GM23338 (cell line): ENCODE results near the gene B3GNT9. TPM values are rescaled to one million over a fixed set of nuclear protein-coding genes. Genes with fewer than 3 reads are reported as not detected.

Source experiments
- ATAC-seq: fragments of 200-7000 bp; cut with Tn5 transposase; 3 replicates; pipeline ENCODE4 v1.9.1; 2020
- DNase-seq: peaks from one replicate; pipeline ENCODE4 v3.0.0-alpha.2; 2015; ENCODE audit warnings: low spot score
- H2AFZ ChIP-seq: fragments of 200-600 bp; sonication (generic); 2 replicates; pipeline ENCODE4 v1.8.0; 2016; ENCODE audit warnings: antibody characterized with exemption, mild to moderate bottlenecking, moderate library complexity
- H3F3A ChIP-seq: fragments of 200-600 bp; sonication (generic); replicated peaks from 2 replicates; pipeline ENCODE4 v1.8.0; 2017; ENCODE audit warnings: antibody characterized with exemption, mixed run types, low read depth
- H3K27ac ChIP-seq: fragments of 200-600 bp; sonication (generic); 2 replicates; pipeline ENCODE4 v1.6.1; 2016; ENCODE audit warnings: low read depth
- H3K27me3 ChIP-seq: fragments of 200-600 bp; sonication (generic); 2 replicates; pipeline ENCODE4 v1.8.0; 2016; ENCODE audit warnings: mild to moderate bottlenecking, mixed run types, moderate library complexity; ENCODE audit not compliant: insufficient read depth
- H3K36me3 ChIP-seq: fragments of 200-600 bp; sonication (generic); 2 replicates; pipeline ENCODE4 v1.8.0; 2016; ENCODE audit warnings: mild to moderate bottlenecking; ENCODE audit not compliant: insufficient read depth
- H3K4me1 ChIP-seq: fragments of 200-600 bp; sonication (generic); 2 replicates; pipeline ENCODE4 v1.8.0; 2016; ENCODE audit warnings: mild to moderate bottlenecking, moderate library complexity; ENCODE audit not compliant: insufficient read depth
- H3K4me2 ChIP-seq: fragments of 200-600 bp; sonication (generic); 2 replicates; pipeline ENCODE4 v1.7.1; 2017; ENCODE audit warnings: mixed run types
- H3K4me3 ChIP-seq: fragments of 200-600 bp; sonication (generic); 2 replicates; pipeline ENCODE4 v1.6.1; 2016; ENCODE audit warnings: mixed run types
- H3K79me2 ChIP-seq: fragments of 200-600 bp; sonication (generic); replicated peaks from 2 replicates; pipeline ENCODE4 v1.8.0; 2017; ENCODE audit warnings: mild to moderate bottlenecking; ENCODE audit not compliant: insufficient read depth
- H3K9me2 ChIP-seq: fragments of 200-600 bp; sonication (generic); 2 replicates; pipeline ENCODE4 v1.8.0; 2017; ENCODE audit not compliant: insufficient read depth
- H4K20me1 ChIP-seq: fragments of 200-600 bp; sonication (generic); replicated peaks from 2 replicates; pipeline ENCODE4 v1.8.0; 2017; ENCODE audit warnings: mild to moderate bottlenecking; ENCODE audit not compliant: insufficient read depth
- H3K27ac Mint-ChIP-seq: 2 replicates; pipeline ENCODE4 v1.8.0; 2020; ENCODE audit warnings: inconsistent platforms, mild to moderate bottlenecking, moderate library complexity, mixed read lengths
- H3K27me3 Mint-ChIP-seq: 3 replicates; pipeline ENCODE4 v1.8.0; 2022; ENCODE audit warnings: low read depth, mild to moderate bottlenecking, moderate library complexity, mixed read lengths, inconsistent platforms; ENCODE audit not compliant: insufficient read depth, poor library complexity
- H3K36me3 Mint-ChIP-seq: 3 replicates; pipeline ENCODE4 v1.8.0; 2021; ENCODE audit warnings: low read depth, mild to moderate bottlenecking, inconsistent platforms, moderate library complexity, mixed read lengths
- H3K4me1 Mint-ChIP-seq: 3 replicates; pipeline ENCODE4 v1.8.0; 2020; ENCODE audit warnings: mild to moderate bottlenecking, inconsistent platforms, mixed read lengths
- H3K4me3 Mint-ChIP-seq: 3 replicates; pipeline ENCODE4 v1.8.0; 2021; ENCODE audit warnings: moderate library complexity, mild to moderate bottlenecking, inconsistent platforms, mixed read lengths
- H3K9me3 Mint-ChIP-seq: 3 replicates; pipeline ENCODE4 v1.8.0; 2020; ENCODE audit warnings: moderate library complexity, mild to moderate bottlenecking, inconsistent platforms, mixed read lengths
- CREB1 ChIP-seq: fragments of 250-450 bp; sonication (Bioruptor Pico); IDR thresholded peaks from 2 replicates; pipeline ENCODE4 v1.5.0; 2020; ENCODE audit warnings: low read depth, mild to moderate bottlenecking, moderate library complexity
- CTCF ChIP-seq, 2 experiments: fragments of 200-600 bp in 1 of 2; sonication (generic) in 1 of 2; conservative IDR thresholded peaks; 2 replicates each; pipeline versions ENCODE4 v1.5.1 to v1.6.1; 2016 to 2017; ENCODE audit warnings: antibody characterized with exemption in 2 of 2, low read depth in 2 of 2, mild to moderate bottlenecking in 2 of 2, moderate library complexity in 1 of 2
- EZH2 ChIP-seq: fragments of 200-600 bp; sonication (generic); IDR thresholded peaks from one replicate; pipeline ENCODE4 v1.8.0; 2017; ENCODE audit warnings: antibody characterized with exemption, mild to moderate bottlenecking, low read depth; ENCODE audit not compliant: unreplicated experiment
- EZH2phosphoT487 ChIP-seq: fragments of 200-600 bp; sonication (generic); IDR thresholded peaks from one replicate; pipeline ENCODE4 v1.8.1; 2018; ENCODE audit warnings: antibody characterized with exemption; ENCODE audit not compliant: unreplicated experiment
- JUNB ChIP-seq: IDR thresholded peaks from one replicate; pipeline ENCODE4 v1.6.1; 2016; ENCODE audit warnings: antibody characterized with exemption; ENCODE audit not compliant: unreplicated experiment
- NANOG ChIP-seq: IDR thresholded peaks from 2 replicates; pipeline ENCODE4 v1.6.1; 2016; ENCODE audit warnings: antibody characterized with exemption, borderline replicate concordance
- POLR2AphosphoS5 ChIP-seq: IDR thresholded peaks from 2 replicates; pipeline ENCODE4 v1.6.1; 2016; ENCODE audit warnings: antibody characterized with exemption, low read depth
- REST ChIP-seq: IDR thresholded peaks from one replicate; pipeline ENCODE4 v1.6.1; 2018; ENCODE audit warnings: antibody characterized with exemption; ENCODE audit not compliant: unreplicated experiment
- STAT1 ChIP-seq: IDR thresholded peaks from one replicate; pipeline ENCODE4 v1.6.1; 2016; ENCODE audit warnings: antibody characterized with exemption; ENCODE audit not compliant: unreplicated experiment
- ZNF114 ChIP-seq: fragments of 250-450 bp; sonication (Bioruptor Pico); IDR thresholded peaks from 2 replicates; pipeline ENCODE4 v1.5.0; 2020; ENCODE audit warnings: mild to moderate bottlenecking, moderate library complexity
- ZNF462 ChIP-seq: fragments of 250-450 bp; sonication (Bioruptor Pico); IDR thresholded peaks from 2 replicates; pipeline ENCODE4 v1.5.0; 2020; ENCODE audit warnings: mild to moderate bottlenecking, moderate library complexity
- polyA plus RNA-seq: library from polyadenylated mRNA; unstranded; fragments of >200 nt; fragmentation: Nextera tagmentation; extraction: Ambion mirVana; gene quantifications from 2 replicates; pipeline ENCODE4 v1.2.1, GENCODE V29; 2016
- total RNA-seq: library from RNA; depleted of rRNA; stranded (reverse); fragments of >200 nt; shearing (Covaris generic); gene quantifications from 2 replicates; pipeline ENCODE4 v1.2.3, GENCODE V29; 2014

B3GNT9 gene
- total and polyA plus RNA-seq, 2 experiments from 2014 or later, result 0.99 to 7.0 TPM

- peaks cover 85% of the 10 kb centered on the region for H3K27me3 ChIP-seq
- no peaks in the 10 kb centered on the region; the same call in 1 of the 3 replicates for H3K9me3 Mint-ChIP-seq
- peaks cover 11% of the 10 kb centered on the region for H4K20me1 ChIP-seq
- no peaks in the 10 kb centered on the region for H3K36me3 ChIP-seq
- H3K79me2 ChIP-seq, result no peaks in the 10 kb centered on the region
- peak; percentile 82 for DNase-seq
- peak overlapping the region; percentile 88 for H3K4me2 ChIP-seq
- peak overlapping the region; percentile 76 for H3K4me3 Mint-ChIP-seq
- H3F3A ChIP-seq, result peaks cover 23% of the 10 kb centered on the region; the same call in 1 of the 2 replicates
- peaks cover 38% of the 10 kb centered on the region for H3K4me1 Mint-ChIP-seq
- peaks cover 3% of the 10 kb centered on the region; the same call in 2 of the 3 replicates for H3K36me3 Mint-ChIP-seq
- no peak overlapping the region for H3K27ac Mint-ChIP-seq
- H3K9me2 ChIP-seq, result no peaks in the 10 kb centered on the region
- peak overlapping the region; percentile 63 for H3K4me3 ChIP-seq
- H3K27ac ChIP-seq, result no peak overlapping the region
- ATAC-seq, result peak; percentile 36
- H3K27me3 Mint-ChIP-seq, result peaks cover 86% of the 10 kb centered on the region
- peaks cover 34% of the 10 kb centered on the region for H3K4me1 ChIP-seq
- TF ChIP-seq POLR2AphosphoS5 (peak; percentile 48), EZH2 (peak; percentile 40), STAT1 (no peak), CREB1 (CRISPR knock-in tag) (no peak), ZNF114 (CRISPR knock-in tag) (no peak), NANOG (no peak), REST (no peak), ZNF462 (CRISPR knock-in tag) (no peak), EZH2phosphoT487 (peak; percentile 74), CTCF (conservative IDR thresholded peaks at IDR 0.05; ENCODE audit: low read depth in 2 of 2) (peak in 1 of 2 experiments; percentile 31; a peak in 1 of 4 replicates), JUNB (no peak)
- H2AFZ ChIP-seq, result peak overlapping the region; percentile 81
These were observed 23.3 kb upstream of the B3GNT9 start for GRCh38 chr16:67173808-67174705.
